Embryonic facial prominence (tissue), 1 donor: ENCODE measurements around the gene PARD6A.

Experiments used
- DNase-seq: peaks from one replicate; pipeline ENCODE4 v3.0.0-alpha.2; 2016; ENCODE audit errors: extremely low spot score

The PARD6A gene

GRCh38 chr16:67660564-67661028, at the start of gene PARD6A:
TSS of gene PARD6A (plus strand) at chr16:67660960. CDS start at chr16:67661039, 79 bp downstream.
- DNase-seq, result peak; percentile 91

GRCh38 chr16:67613808-67614207, 47.0 kb upstream of the PARD6A start:
- no peak for DNase-seq

GRCh38 chr16:67628216-67628615, 32.5 kb upstream of the PARD6A start:
- DNase-seq, result no peak

- no peak for DNase-seq
These were observed 28.2 kb upstream of the PARD6A start for GRCh38 chr16:67632415-67633172.

GRCh38 chr16:67636713-67637112, 24.0 kb upstream of the PARD6A start:
- no peak for DNase-seq

- no peak for DNase-seq
These were observed 23.1 kb upstream of the PARD6A start for GRCh38 chr16:67637625-67638024.

- no peak for DNase-seq
These were observed 18.7 kb upstream of the PARD6A start for GRCh38 chr16:67641779-67642708.

GRCh38 chr16:67644038-67644437, 16.7 kb upstream of the PARD6A start:
- DNase-seq, result no peak

- DNase-seq, result no peak
These were observed 15.2 kb upstream of the PARD6A start for GRCh38 chr16:67645397-67646121.

GRCh38 chr16:67647111-67647651, 13.6 kb upstream of the PARD6A start:
- DNase-seq, result no peak

GRCh38 chr16:67647681-67648080, 13.1 kb upstream of the PARD6A start:
- no peak for DNase-seq

GRCh38 chr16:67648088-67648763, 12.5 kb upstream of the PARD6A start:
- DNase-seq, result no peak

GRCh38 chr16:67648764-67649407, 11.9 kb upstream of the PARD6A start:
- DNase-seq, result no peak

- DNase-seq, result no peak
These were observed 11.2 kb upstream of the PARD6A start for GRCh38 chr16:67649494-67649931.

- no peak for DNase-seq
These were observed 10.7 kb upstream of the PARD6A start for GRCh38 chr16:67650023-67650422.

GRCh38 chr16:67651039-67651438, 9.7 kb upstream of the PARD6A start:
- no peak for DNase-seq

GRCh38 chr16:67651847-67652246, 8.9 kb upstream of the PARD6A start:
- DNase-seq, result no peak

- DNase-seq, result no peak
These were observed 8.1 kb upstream of the PARD6A start for GRCh38 chr16:67652578-67653127.

- DNase-seq, result no peak
These were observed 7.5 kb upstream of the PARD6A start for GRCh38 chr16:67653128-67653788.
